MM.1S (cell line): ENCODE results near the gene CXXC5.

Experiments
- DNase-seq: peaks from one replicate; pipeline ENCODE4 v3.0.0-alpha.2; 2015
- H2AFZ ChIP-seq: fragments of 300-600 bp; sonication (generic); 2 replicates; pipeline ENCODE4 v1.6.0; 2016; ENCODE audit warnings: antibody characterized with exemption, low read length
- H3F3A ChIP-seq: fragments of 300-600 bp; sonication (generic); 2 replicates; pipeline ENCODE4 v1.6.1; 2016; ENCODE audit warnings: mild to moderate bottlenecking, antibody characterized with exemption, low read length, moderate library complexity, mixed read lengths; ENCODE audit not compliant: insufficient read depth
- H3K27ac ChIP-seq: fragments of 300-600 bp; sonication (generic); 2 replicates; pipeline ENCODE4 v1.5.1; 2016; ENCODE audit warnings: mild to moderate bottlenecking, low read length
- H3K27me3 ChIP-seq: fragments of 300-600 bp; sonication (generic); replicated peaks from 2 replicates; pipeline ENCODE4 v1.6.0; 2016; ENCODE audit warnings: low read length; ENCODE audit not compliant: insufficient read depth
- H3K36me3 ChIP-seq: fragments of 300-600 bp; sonication (generic); replicated peaks from 2 replicates; pipeline ENCODE4 v1.6.1; 2016; ENCODE audit warnings: mild to moderate bottlenecking, low read length, mixed read lengths; ENCODE audit not compliant: insufficient read depth
- H3K4me1 ChIP-seq: fragments of 300-600 bp; sonication (generic); 2 replicates; pipeline ENCODE4 v1.6.1; 2016; ENCODE audit warnings: low read length, mixed read lengths
- H3K4me2 ChIP-seq: fragments of 300-600 bp; sonication (generic); 2 replicates; pipeline ENCODE4 v1.6.0; 2016; ENCODE audit warnings: low read depth, low read length
- H3K4me3 ChIP-seq: fragments of 300-600 bp; sonication (generic); 2 replicates; pipeline ENCODE4 v1.5.1; 2016; ENCODE audit warnings: low read length, mixed read lengths
- H3K79me2 ChIP-seq: fragments of 300-600 bp; sonication (generic); 2 replicates; pipeline ENCODE4 v1.6.1; 2016; ENCODE audit warnings: mixed run types, low read length, mixed read lengths
- H3K9ac ChIP-seq: fragments of 300-600 bp; sonication (generic); 2 replicates; pipeline ENCODE4 v1.6.1; 2016; ENCODE audit warnings: low read length, mixed read lengths
- H3K9me2 ChIP-seq: fragments of 300-600 bp; sonication (generic); replicated peaks from 2 replicates; pipeline ENCODE4 v1.6.1; 2016; ENCODE audit warnings: mild to moderate bottlenecking, low read length, mixed read lengths; ENCODE audit not compliant: insufficient read depth
- H3K9me3 ChIP-seq: fragments of 300-600 bp; sonication (generic); replicated peaks from 2 replicates; pipeline ENCODE4 v1.6.1; 2016; ENCODE audit warnings: mild to moderate bottlenecking, low read length, mixed read lengths; ENCODE audit not compliant: insufficient read depth
- H4K20me1 ChIP-seq: fragments of 300-600 bp; sonication (generic); 2 replicates; pipeline ENCODE4 v1.6.1; 2016; ENCODE audit warnings: mild to moderate bottlenecking, low read length, moderate library complexity, mixed read lengths; ENCODE audit not compliant: insufficient read depth
- CTCF ChIP-seq: fragments of 300-600 bp; sonication (generic); IDR thresholded peaks from 2 replicates; pipeline ENCODE4 v1.5.1; 2016; ENCODE audit warnings: antibody characterized with exemption, low read length, mixed read lengths
- EZH2 ChIP-seq: fragments of 300-600 bp; sonication (generic); optimal IDR thresholded peaks from 2 replicates; pipeline ENCODE3; 2017; ENCODE audit warnings: low read depth, mild to moderate bottlenecking, antibody characterized with exemption, low read length, mixed read lengths
- EZH2phosphoT487 ChIP-seq: fragments of 300-600 bp; sonication (generic); IDR thresholded peaks from 2 replicates; pipeline ENCODE4 v1.6.1; 2018; ENCODE audit warnings: antibody characterized with exemption, low read length

CXXC5 gene

DNA sequence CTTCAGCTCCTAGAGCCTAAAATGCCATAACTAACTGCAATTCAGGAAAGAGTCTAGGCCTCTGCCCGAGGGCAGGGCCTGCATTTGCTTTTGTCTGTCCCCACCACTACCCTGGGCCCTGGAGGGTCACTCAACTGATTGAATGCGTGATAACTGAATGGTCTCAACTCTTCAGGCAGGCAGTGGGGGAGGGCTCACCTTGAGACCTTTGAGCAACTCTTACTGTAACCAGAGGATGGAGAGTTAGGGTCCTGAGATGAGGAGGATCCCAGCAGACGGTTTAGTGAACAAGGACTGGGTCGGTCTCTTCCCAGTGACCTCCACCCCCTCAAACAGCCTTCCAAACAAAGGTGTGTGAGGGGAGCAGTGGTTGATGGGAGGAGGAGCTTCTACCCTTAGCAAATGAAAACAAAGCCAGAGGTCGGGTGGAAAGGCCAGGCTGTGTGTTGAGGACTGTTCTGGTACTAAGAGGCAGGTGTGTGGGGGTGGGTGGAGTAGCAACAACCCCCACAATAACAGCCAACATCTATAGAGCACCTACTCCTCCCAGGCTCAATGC is 59.4 kb downstream of the CXXC5 start:
- TF ChIP-seq EZH2, result no peak
- no peak for TF ChIP-seq CTCF
- no peak overlapping the region for H3K4me3 ChIP-seq
- no peak overlapping the region for H3K4me2 ChIP-seq
- no peak overlapping the region for H3K27ac ChIP-seq
- no peaks in the 10 kb centered on the region for H3K36me3 ChIP-seq
- H3K4me1 ChIP-seq, result peaks cover 4% of the 10 kb centered on the region
- no peak overlapping the region for H2AFZ ChIP-seq
- no peaks in the 10 kb centered on the region for H3K9me2 ChIP-seq
- 0 out of 2 replicates have a peak, but pooled peaks cover 6% of the 10 kb centered on the region for H3K27me3 ChIP-seq
- no peaks in the 10 kb centered on the region for H4K20me1 ChIP-seq
- H3F3A ChIP-seq, result no peaks in the 10 kb centered on the region
- no peaks in the 10 kb centered on the region for H3K9me3 ChIP-seq
- no peak overlapping the region for H3K9ac ChIP-seq
- no peaks in the 10 kb centered on the region for H3K79me2 ChIP-seq
- DNase-seq, result no peak

DNA sequence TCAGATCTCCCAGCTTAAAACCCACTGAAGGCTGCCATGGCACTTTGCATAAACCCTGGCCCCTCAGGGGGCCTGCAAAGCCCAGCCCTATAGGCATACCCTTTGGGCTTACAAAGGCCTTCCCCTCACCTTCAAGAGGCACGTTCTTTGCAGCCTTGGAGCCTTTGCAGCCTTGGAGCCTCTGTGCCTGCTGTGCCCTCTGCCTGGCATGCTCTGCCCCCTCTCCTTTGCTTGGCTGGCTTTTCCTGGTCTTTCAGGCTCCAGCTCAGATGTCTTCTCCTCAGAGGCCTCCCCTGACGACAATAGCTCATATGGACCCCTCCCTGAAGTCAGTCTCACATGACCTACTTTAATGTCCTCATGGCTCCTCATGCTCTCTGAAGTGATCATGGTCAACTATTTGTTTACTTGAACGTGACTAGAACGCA is 60.3 kb downstream of the CXXC5 start:
- Histone ChIP-seq H3K4me2 (no peak overlapping the region), H3F3A (no peaks in the 10 kb centered on the region), H3K9me3 (no peaks in the 10 kb centered on the region), H3K36me3 (no peaks in the 10 kb centered on the region), H3K27ac (no peak overlapping the region), H3K9ac (no peak overlapping the region), H3K9me2 (no peaks in the 10 kb centered on the region), H3K27me3 (0 out of 2 replicates have a peak, but pooled peaks cover 6% of the 10 kb centered on the region), H2AFZ (no peak overlapping the region), H3K4me1 (peaks cover 4% of the 10 kb centered on the region), H3K4me3 (no peak overlapping the region), H3K79me2 (no peaks in the 10 kb centered on the region), H4K20me1 (no peaks in the 10 kb centered on the region)
- TF ChIP-seq EZH2phosphoT487, result no peak
- no peak for TF ChIP-seq EZH2
- TF ChIP-seq CTCF, result no peak
- DNase-seq, result no peak

- Histone ChIP-seq H3F3A (no peaks in the 10 kb centered on the region), H3K4me2 (no peak overlapping the region), H3K27me3 (0 out of 2 replicates have a peak, but pooled peaks cover 6% of the 10 kb centered on the region), H3K9me2 (no peaks in the 10 kb centered on the region), H4K20me1 (no peaks in the 10 kb centered on the region), H2AFZ (no peak overlapping the region), H3K4me1 (peaks cover 4% of the 10 kb centered on the region), H3K79me2 (no peaks in the 10 kb centered on the region), H3K27ac (no peak overlapping the region), H3K36me3 (no peaks in the 10 kb centered on the region), H3K9me3 (no peaks in the 10 kb centered on the region), H3K4me3 (no peak overlapping the region), H3K9ac (no peak overlapping the region)
- DNase-seq, result no peak
- TF ChIP-seq EZH2, result no peak
Measured at GRCh38 chr5:139708877-139709581, 60.9 kb downstream of the CXXC5 start.
